GM18502 (cell line): Measurements from ENCODE around the gene SSTR4.
A peak's percentile ranks its signal among the peaks of the same experiment; 100 is the strongest.

Source experiments
- ATAC-seq: cut with Tn5 transposase; IDR thresholded peaks from one replicate; pipeline ENCODE4 v1.9.1; 2021; ENCODE audit warnings: mild to moderate bottlenecking; ENCODE audit not compliant: unreplicated experiment, poor library complexity

SSTR4 gene

DNA sequence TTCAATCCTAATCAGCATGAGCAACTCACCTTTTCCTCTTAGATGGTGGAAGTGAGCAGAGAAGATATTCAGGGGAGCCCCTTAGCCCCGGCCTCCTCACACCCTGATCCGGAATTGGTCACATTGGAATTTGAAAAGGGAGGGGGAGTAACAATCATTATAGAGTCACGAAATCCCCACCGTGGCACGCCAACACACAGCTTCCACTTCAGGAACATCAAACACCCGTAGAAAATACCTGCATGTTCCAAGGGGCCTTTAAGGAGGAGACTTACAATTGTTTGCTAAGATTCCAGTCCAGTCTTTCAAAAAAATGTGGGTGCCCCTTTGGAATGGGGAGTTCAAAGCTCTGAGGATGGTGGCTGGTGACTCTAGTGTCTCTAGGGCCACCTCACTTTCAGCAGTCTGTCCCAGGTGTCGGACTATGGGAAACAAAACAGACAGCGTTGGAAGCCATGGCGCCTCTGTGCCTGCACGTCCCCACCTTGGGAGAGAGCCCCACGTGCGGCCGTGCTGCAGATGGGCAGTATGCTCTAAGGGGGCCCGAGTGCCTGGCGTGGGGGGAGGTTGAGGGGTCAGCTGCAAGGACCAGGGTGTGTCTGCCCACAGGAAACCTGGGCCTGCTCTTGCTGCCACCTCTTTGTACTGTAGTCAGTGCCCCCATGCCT, 48.6 kb downstream of the SSTR4 start:
- no peak for ATAC-seq

DNA sequence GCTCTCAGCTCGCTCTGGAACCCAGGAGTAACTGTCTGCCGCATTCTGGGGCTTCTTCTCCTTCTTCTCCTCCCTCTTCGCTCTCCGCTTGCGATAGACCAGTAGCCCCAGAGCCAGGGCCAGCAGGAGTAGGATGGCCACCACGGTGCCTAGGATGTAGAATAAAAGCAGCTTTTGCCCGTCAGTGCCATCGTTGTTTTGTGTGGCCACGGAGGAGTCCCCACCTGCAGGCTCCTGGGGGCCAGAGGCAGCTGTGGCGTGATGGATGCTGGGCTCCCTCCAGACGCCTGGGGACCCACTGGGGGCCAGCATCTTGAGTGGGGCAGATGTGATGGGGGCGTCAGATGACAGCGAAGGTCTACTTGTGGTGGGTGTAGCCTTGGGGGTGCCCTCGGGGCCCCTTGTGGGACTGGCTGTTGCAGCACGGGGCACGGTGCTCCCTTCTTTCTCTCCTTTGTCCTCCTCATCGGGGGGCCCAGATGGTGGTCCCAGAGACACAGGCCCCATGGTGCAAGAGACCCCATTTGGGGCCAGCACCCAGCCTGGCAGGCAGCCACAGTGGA, 49.3 kb downstream of the SSTR4 start:
- ATAC-seq: no peak

DNA sequence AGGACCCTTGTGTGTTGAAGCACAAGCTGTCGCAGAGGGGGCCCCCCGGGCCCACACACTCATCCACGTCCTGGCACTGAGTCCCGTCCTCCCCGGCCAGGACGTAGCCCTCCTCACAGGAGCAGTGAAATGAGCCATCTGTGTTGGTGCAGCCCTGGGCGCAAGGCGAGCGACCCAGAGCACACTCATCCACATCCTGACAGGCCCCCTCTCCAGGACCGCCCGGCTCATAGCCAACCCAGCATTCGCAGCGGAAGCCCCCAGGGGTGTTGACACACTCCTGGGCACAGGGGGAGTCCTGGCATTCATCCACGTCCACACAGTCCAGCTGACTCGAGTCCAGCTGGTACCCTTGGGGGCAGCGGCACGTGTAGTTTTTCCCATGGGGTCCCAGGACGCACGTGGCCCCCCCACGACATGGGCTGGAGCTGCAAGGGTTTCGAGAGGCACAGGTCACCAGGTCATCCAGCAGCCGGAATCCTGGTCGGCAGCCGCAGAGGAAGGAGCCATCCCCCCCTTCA, 49.8 kb downstream of the SSTR4 start:
- no peak for ATAC-seq

DNA sequence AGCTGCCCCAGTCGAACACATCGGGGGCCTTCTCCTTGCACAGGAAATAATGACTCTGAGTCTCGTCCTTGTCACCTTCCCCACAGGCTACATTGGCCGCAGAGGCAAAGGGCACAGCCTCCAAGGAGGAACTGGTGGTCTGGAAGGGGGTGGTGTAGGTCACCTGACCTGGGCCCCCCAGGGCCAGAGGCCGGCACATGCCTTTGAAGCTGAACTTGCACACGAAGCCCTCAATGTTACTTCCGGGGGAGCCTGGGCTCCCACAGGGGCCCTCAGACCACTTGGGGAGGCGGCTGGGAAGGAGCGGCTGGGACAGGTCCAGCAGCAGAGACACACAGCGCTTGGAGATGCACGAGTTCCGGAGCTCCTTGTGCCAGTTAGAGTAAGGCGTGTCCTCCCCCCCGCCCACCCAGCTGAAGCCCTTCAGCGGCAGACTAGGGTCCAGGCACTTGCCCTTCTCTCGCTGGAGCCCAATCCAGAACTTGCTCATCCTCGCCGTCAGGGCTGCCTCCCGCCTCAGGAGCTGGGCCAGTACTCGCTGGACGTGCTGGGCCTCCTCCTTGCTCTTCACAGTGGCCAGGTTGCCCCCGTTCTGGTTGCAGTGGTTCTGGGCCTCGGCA, 50.4 kb downstream of the SSTR4 start:
- ATAC-seq: no peak

DNA sequence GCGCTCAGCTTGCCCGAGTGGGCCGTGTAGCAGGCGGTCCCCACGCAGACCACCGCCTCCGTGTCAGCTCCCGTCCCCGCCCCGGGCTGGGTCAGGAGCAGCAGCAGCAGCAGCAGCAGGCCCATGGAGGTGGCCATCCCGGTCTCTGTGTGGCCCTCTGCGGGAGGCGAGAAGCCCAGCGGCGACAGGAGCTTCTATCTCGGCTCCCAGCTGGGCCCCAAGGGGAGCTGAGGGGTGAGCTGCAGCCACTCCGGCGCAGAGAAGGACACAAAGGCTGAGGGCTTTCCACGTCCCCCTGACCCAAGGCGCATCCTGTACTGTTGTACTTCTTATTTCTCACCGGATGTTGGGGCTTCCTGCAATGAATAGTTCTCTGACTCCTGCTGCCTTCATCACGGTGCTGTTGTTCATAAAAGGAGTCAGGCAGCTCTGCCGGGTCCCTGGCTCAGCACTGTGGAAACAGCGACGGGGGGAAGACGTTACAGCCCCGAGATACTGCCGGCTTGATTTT, 51.0 kb downstream of the SSTR4 start, which contains the start of gene CD93:
Gene CD93, minus strand, starts transcription at position 269 of the 511 bp plus-strand sequence. Its CDS starts 132 bp downstream, at position 137.
- ATAC-seq: peak; percentile 81

DNA sequence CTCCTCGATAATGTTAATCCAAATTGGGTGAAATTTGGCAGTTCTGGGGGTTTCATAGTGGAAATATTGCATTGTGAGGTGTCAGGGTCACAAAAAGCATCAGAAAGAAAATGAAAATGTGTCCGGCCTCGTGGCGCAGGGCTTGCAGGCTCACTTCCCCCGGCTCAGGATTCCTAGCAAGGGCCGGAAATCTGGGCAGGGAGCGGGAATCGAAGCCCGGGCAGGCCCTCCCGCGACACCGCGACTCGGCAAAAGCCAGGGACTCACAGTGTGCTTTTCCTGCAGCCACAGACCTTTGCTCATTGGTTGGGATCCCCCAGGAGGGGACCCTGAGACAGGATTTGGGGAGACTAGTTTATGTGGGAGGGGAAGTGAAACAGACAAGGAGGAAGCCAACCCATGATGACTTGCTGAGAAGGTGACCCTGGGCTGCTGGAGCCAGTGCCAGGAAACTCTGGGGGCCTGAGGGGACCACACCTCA, 51.9 kb downstream of the SSTR4 start:
- ATAC-seq: no peak

DNA sequence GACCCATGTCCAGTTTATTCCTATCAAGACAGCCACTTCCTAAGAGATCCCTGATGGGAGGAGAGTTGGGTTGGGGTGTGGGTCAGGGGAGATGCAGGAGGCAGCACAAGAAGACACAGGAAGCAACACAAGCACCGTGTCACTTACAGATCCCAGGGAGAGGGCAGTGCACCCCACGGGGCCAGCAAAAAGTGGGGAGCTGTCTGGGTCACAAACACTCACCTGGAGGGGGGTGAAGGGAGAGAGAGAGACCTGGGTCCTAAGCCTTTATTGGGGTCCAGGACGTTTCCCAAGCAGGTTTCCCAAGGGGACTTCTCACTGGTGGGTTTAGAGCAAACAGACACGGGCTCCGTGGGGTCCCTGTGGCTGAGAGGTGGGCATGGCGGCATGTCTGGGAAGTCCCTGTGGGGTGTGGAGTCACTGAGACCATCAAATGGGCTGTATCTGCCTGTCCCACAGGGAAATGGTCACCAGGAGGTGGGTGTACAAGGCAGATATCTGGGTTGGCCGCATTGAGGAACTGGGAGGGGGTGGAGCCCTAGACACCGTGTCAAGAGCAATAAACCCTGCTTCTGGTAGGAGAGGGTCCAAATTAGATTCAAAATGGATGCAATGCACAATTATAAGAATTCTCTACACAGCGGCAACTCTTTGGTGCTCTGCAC, 52.6 kb downstream of the SSTR4 start:
- no peak for ATAC-seq
